Natural killer cell treated with Interleukin-12 subunit alpha and Interleukin-12 subunit beta and Interleukin-15 and Interleukin-18, amount 100 ng/mL, for 72 hours (primary cell): ENCODE data around the gene GABBR2. TPM values are rescaled to one million over a fixed set of nuclear protein-coding genes. Genes with fewer than 3 reads are reported as not detected.
A peak's percentile ranks its signal among the peaks of the same experiment; 100 is the strongest.

Source experiments
- ATAC-seq, 2 donors: fragments of 150-1000 bp; cut with Tn5 transposase in 1 of 2; sonication (Bioruptor Pico), chemical (Tn5 transposase) in 1 of 2; 2 replicates each; pipeline ENCODE4 v1.10.0; 2021
- DNase-seq: peaks from one replicate; pipeline ENCODE4 v3.0.0; 2022; ENCODE audit warnings: low spot score
- H3K27ac Mint-ChIP-seq, 2 donors: 1 replicate in 1 of 2; 2 replicates in 1 of 2; pipeline ENCODE4 v1.8.0; 2022; ENCODE audit warnings: mixed read lengths in 2 of 2, mild to moderate bottlenecking in 1 of 2, moderate library complexity in 1 of 2
- H3K27me3 Mint-ChIP-seq, 2 donors: 1 replicate in 1 of 2; 2 replicates in 1 of 2; pipeline ENCODE4 v1.8.0; 2022; ENCODE audit warnings: mixed read lengths in 2 of 2
- H3K36me3 Mint-ChIP-seq: one replicate; pipeline ENCODE4 v1.8.0; 2022; ENCODE audit warnings: mixed read lengths
- H3K4me1 Mint-ChIP-seq, 2 donors: 1 replicate in 1 of 2; 2 replicates in 1 of 2; pipeline ENCODE4 v1.8.0; 2022; ENCODE audit warnings: low read depth in 2 of 2, mixed read lengths in 2 of 2, mild to moderate bottlenecking in 1 of 2
- H3K4me3 Mint-ChIP-seq: one replicate; pipeline ENCODE4 v1.8.0; 2022; ENCODE audit warnings: mixed read lengths
- H3K9me3 Mint-ChIP-seq: 2 replicates; pipeline ENCODE4 v1.8.0; 2022; ENCODE audit warnings: mixed read lengths
- total RNA-seq, 2 donors: library from RNA; stranded (reverse); gene quantifications; one replicate each; pipeline ENCODE4 v1.2.3, GENCODE V29; 2022

Gene GABBR2
- total RNA-seq, 2 donors from 2014 or later: not detected

DNA sequence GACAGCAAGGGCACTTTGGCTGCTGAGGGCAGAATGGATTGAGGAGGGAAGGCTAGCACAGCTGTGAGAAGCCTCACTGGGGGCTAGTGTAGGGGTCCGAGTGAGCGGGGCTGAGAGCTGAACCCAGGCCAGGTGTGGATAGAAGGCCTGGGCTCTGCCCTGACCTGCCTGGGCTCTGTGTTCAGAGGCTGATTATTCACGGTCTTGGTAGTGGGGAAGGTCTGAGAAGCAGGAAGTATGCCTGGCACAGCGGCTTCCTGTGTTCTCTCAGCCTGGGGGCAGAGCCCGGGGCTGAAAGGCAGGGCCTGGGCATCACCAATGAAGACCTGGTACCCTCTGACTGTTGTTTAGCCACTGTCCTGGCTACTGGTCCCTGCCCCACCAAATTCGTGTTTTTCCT, 316.9 kb downstream of the GABBR2 start:
- peaks cover 13 to 14% of the 10 kb centered on the region in 2 donors for H3K27me3 Mint-ChIP-seq
- H3K27ac Mint-ChIP-seq: no peak overlapping the region
- peaks cover 3% of the 10 kb centered on the region for H3K9me3 Mint-ChIP-seq
- ATAC-seq: peak in 1 of 2 donors; percentile 21
- H3K4me3 Mint-ChIP-seq: no peak overlapping the region
- no peak for DNase-seq
- peaks cover 7 to 9% of the 10 kb centered on the region in 2 donors for H3K4me1 Mint-ChIP-seq
- H3K36me3 Mint-ChIP-seq: no peaks in the 10 kb centered on the region

DNA sequence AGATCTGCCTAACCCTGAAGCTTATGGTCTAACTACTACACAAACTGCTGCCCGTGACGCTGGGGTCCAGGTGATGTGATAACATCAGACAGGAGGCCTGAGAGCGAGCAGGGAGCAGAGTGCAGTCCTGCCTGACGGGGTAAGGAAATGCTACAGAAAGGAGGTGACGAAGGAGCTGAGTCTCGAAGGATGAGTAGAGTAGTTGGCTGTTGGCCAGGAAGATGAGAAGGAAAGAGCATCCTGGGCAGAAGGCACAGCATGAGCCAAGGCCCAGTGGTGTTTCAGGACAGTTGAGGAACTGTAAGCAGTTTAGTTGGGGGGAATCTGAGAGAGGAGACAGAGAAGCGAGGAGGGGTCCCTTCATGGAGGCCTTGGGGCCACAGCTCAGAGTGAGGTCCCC, 317.3 kb downstream of the GABBR2 start:
- Mint-ChIP-seq H3K9me3 (peaks cover 3% of the 10 kb centered on the region), H3K27ac (no peak overlapping the region), H3K4me1 (peaks cover 7 to 9% of the 10 kb centered on the region in 2 donors), H3K4me3 (no peak overlapping the region), H3K27me3 (peaks cover 13 to 14% of the 10 kb centered on the region in 2 donors), H3K36me3 (no peaks in the 10 kb centered on the region)
- ATAC-seq (no peak), DNase-seq (peak; percentile 13)

DNA sequence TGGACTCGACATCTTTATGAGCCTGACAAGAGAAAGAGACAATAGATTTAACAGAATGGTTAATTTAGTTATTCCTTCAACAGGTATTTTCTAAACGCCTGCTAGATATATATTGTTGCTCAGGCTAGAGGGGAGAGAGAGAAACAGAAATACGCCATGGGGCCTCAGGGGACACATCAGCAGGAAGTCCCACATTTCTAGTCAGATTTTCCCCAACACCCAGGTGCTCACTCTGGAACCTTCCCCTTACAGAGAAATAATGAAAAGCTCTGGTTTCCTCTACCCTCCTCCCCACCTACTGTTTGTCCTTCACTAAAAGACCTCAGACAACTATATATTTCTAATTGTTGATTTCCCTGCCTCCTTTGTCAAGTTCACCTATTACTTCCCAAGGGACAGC, 323.0 kb downstream of the GABBR2 start:
- peaks cover 0 to 2% of the 10 kb centered on the region in 2 donors for H3K27me3 Mint-ChIP-seq
- H3K36me3 Mint-ChIP-seq: no peaks in the 10 kb centered on the region
- H3K4me1 Mint-ChIP-seq: no peaks in the 10 kb centered on the region
- H3K27ac Mint-ChIP-seq: no peak overlapping the region
- DNase-seq (no peak), ATAC-seq (no peak)
- H3K4me3 Mint-ChIP-seq: no peak overlapping the region
- H3K9me3 Mint-ChIP-seq: no peaks in the 10 kb centered on the region

GRCh38 chr9:98383758-98384157, 325.0 kb downstream of the GABBR2 start:
- no peaks in the 10 kb centered on the region for H3K4me1 Mint-ChIP-seq
- ATAC-seq (no peak), DNase-seq (no peak)
- H3K27ac Mint-ChIP-seq: no peak overlapping the region
- no peaks in the 10 kb centered on the region for H3K36me3 Mint-ChIP-seq
- H3K27me3 Mint-ChIP-seq: peaks cover 0 to 2% of the 10 kb centered on the region in 2 donors
- H3K4me3 Mint-ChIP-seq: no peak overlapping the region
- no peaks in the 10 kb centered on the region for H3K9me3 Mint-ChIP-seq

DNA sequence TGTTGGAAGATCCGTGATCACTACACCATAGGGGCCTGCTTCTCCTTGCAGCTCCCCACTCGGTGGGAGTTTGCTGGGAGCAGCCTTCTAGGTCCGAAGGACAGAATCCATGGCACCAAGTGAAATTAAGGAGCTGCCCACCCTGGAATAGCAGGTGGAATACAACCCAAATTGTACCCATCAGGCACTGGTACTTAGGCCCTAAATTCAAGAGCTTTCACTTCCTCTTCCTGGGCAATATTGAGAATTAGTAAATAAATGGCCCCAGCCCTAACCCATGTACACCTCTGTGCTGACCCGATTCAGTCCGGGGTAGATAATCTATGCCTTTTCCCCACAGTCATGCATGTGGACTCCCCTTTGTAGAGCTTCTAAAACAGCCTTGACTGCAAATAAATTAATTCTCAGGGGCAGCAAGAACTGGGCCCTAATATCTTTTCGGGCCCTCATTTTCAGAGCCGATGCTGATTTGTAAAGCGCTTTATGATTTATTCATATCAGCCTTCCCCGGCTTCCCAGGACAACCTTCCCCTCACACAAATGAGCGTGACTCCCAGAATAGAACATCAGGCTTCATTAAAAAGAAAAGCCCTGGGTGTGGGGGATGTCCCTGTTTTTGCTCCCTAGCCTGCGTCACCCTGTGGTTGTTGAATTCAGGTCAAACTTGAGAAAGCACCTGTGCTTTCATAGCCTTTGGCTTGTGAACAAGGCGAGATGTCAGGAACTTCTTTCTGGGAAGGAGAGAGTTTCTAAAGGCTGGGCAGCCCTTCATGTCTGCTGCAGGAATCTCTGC, 327.2 kb downstream of the GABBR2 start:
- H3K27ac Mint-ChIP-seq: no peak overlapping the region
- H3K9me3 Mint-ChIP-seq: no peaks in the 10 kb centered on the region
- no peaks in the 10 kb centered on the region for H3K4me1 Mint-ChIP-seq
- DNase-seq (peak; percentile 48), ATAC-seq (no peak)
- no peaks in the 10 kb centered on the region for H3K36me3 Mint-ChIP-seq
- H3K4me3 Mint-ChIP-seq: no peak overlapping the region
- peaks cover 0 to 2% of the 10 kb centered on the region in 2 donors for H3K27me3 Mint-ChIP-seq

GRCh38 chr9:98380065-98380681, 328.6 kb downstream of the GABBR2 start:
- no peak overlapping the region for H3K27ac Mint-ChIP-seq
- H3K27me3 Mint-ChIP-seq: peaks cover under 1 to 3% of the 10 kb centered on the region in 2 donors
- H3K9me3 Mint-ChIP-seq: no peaks in the 10 kb centered on the region
- DNase-seq (peak; percentile 16), ATAC-seq (no peak)
- no peak overlapping the region for H3K4me3 Mint-ChIP-seq
- H3K36me3 Mint-ChIP-seq: no peaks in the 10 kb centered on the region
- H3K4me1 Mint-ChIP-seq: peaks cover 0 to under 1% of the 10 kb centered on the region in 2 donors

GRCh38 chr9:98379572-98379971, 329.2 kb downstream of the GABBR2 start:
- H3K27ac Mint-ChIP-seq: no peak overlapping the region
- no peak overlapping the region for H3K4me3 Mint-ChIP-seq
- ATAC-seq (no peak), DNase-seq (peak; percentile 5)
- peaks cover 2 to 9% of the 10 kb centered on the region in 2 donors for H3K27me3 Mint-ChIP-seq
- no peaks in the 10 kb centered on the region for H3K36me3 Mint-ChIP-seq
- no peaks in the 10 kb centered on the region for H3K9me3 Mint-ChIP-seq
- peaks cover 0 to 2% of the 10 kb centered on the region in 2 donors for H3K4me1 Mint-ChIP-seq

DNA sequence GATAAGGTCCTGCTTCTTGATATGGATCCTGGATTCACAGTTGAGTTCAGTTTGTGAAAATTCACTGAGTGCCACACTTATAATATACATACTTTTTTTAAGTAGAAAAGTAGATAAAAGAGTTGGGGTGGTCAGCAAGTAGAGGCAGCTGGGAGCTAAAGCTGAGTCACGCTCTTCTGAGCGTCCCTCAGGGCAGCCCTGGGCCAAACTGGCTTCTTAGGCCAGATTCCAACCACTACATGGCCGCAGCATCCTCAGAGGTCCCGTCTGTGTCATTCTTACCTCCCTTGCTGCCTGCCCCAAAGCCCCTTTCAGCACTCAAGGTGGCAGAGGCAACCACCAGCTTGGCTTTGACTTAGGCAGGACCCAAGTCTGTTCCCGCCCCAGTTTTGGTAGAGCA, 329.9 kb downstream of the GABBR2 start:
- H3K27ac Mint-ChIP-seq: no peak overlapping the region
- no peak overlapping the region for H3K4me3 Mint-ChIP-seq
- H3K36me3 Mint-ChIP-seq: no peaks in the 10 kb centered on the region
- ATAC-seq (no peak), DNase-seq (peak; percentile 22)
- no peaks in the 10 kb centered on the region for H3K9me3 Mint-ChIP-seq
- peaks cover 0 to 2% of the 10 kb centered on the region in 2 donors for H3K4me1 Mint-ChIP-seq
- H3K27me3 Mint-ChIP-seq: peaks cover 2 to 9% of the 10 kb centered on the region in 2 donors

DNA sequence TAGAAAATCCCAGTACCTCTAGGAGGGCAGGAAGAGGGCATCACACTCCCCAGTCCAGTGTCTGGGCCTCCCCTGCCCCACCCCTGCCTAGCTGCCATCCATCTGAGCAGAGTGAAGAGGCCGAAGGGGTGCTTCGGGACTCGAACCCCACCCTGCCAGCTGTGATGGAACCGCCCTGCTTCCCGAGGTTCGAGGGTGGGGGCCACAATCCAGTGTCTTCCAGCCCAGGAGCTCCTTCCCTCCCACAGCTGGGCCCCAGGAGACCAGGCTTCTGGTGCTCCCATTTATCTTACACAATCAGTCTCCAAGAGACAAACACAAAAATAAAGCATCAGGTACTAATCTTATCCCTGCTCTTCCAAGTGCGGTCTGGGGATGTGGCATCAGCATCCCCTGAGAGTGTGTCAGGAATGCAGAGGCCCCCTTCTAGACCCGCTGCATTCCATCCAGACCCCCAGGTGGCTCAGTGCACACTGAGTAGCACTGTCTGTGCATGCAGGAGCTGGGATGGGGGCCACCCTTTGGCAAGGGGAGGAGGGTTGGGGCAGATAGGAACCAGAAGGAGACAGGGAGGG, 330.4 kb downstream of the GABBR2 start:
- Mint-ChIP-seq H3K27ac (no peak overlapping the region), H3K36me3 (no peaks in the 10 kb centered on the region), H3K9me3 (no peaks in the 10 kb centered on the region), H3K4me3 (no peak overlapping the region), H3K4me1 (peaks cover 0 to 2% of the 10 kb centered on the region in 2 donors), H3K27me3 (peaks cover 2 to 9% of the 10 kb centered on the region in 2 donors)
- ATAC-seq (no peak), DNase-seq (peak; percentile 18)

DNA sequence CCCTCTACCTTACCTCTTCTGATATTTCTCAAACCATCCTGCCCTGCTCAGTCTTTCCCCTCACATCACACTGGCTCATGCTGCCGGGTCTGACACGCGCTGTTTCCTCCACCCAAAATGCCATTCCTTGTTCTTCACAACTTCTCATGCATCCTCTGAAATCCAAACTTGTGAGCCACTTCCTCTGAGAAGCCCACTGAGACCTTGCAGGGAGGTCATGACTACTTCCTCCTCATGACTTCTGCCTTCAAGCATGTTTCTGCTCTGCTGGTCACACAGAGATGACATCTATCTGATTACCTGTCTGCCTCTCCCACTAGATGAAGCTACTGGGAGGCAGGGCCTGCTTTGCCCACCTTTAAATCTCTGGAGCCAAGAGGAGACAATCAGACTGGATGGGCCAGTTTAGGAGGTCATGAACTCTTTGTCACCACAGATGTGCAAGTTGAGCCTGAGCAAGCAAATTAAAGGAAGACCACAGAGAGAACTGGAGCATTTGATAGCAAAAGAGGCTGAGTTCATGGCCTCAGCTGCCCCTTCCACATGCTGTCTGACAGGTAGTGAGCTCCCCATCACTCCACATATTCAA, 333.5 kb downstream of the GABBR2 start:
- peaks cover 0 to 2% of the 10 kb centered on the region in 2 donors for H3K4me1 Mint-ChIP-seq
- no peak overlapping the region for H3K4me3 Mint-ChIP-seq
- peaks cover 2 to 9% of the 10 kb centered on the region in 2 donors for H3K27me3 Mint-ChIP-seq
- H3K36me3 Mint-ChIP-seq: no peaks in the 10 kb centered on the region
- ATAC-seq: no peak
- DNase-seq: peak; percentile 23
- no peaks in the 10 kb centered on the region for H3K9me3 Mint-ChIP-seq
- no peak overlapping the region for H3K27ac Mint-ChIP-seq

DNA sequence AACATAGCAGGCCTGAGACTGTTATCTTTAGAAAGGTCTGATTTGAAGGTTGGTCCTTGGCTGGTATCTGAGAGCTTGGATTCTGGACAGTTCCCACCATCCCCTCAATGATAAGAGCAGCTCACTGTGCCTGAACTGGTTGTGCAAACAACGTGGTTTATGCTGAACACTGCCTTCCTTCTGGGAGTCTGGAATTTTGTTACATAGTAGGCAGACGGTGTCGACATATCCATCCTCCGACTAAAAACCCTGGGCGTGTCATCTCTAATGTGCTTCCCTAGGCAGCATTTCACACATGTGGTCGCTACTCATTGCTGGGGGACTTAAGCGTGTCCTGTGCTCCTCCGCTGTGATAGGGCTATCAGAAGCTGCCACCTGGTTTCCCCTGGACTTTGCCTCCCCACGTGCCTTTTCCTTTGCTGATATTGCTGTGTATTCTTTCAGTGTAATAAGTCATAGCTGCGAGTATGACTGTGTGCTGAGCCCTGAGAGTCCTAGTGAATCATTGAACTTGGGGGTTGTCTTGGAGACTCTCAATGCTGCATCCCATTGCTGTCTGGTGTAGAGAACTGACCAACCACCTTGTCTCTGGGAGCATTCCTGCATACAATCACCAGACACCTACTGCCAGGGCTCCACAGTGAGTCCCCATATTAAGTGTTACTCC, 334.2 kb downstream of the GABBR2 start:
- Mint-ChIP-seq H3K27ac (no peak overlapping the region), H3K4me1 (peaks cover 0 to 2% of the 10 kb centered on the region in 2 donors), H3K4me3 (no peak overlapping the region), H3K27me3 (peaks cover 3 to 9% of the 10 kb centered on the region in 2 donors), H3K9me3 (no peaks in the 10 kb centered on the region), H3K36me3 (no peaks in the 10 kb centered on the region)
- DNase-seq (peak; percentile 15), ATAC-seq (no peak)

DNA sequence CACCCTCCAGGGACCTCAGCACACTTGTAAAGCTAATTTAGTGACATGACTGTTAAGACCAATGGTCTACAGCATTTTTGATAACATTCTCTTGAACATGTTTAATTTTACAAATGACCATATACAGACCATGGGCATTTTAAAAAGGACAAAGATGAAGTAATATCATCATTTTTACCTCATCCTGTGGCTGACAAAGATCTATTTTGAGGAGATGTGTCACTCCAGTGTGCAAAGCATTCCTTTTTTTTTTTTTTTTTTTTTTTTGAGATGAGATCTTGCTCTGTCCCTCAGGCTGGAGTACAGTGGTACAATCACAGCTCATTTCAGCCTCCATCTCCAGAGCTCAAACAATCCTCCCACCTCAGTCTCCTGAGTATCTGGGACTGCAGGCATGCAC, 335.1 kb downstream of the GABBR2 start:
- Mint-ChIP-seq H3K4me3 (no peak overlapping the region), H3K4me1 (peaks cover 0 to 2% of the 10 kb centered on the region in 2 donors), H3K27ac (no peak overlapping the region), H3K36me3 (no peaks in the 10 kb centered on the region), H3K27me3 (peaks cover 5 to 9% of the 10 kb centered on the region in 2 donors), H3K9me3 (no peaks in the 10 kb centered on the region)
- ATAC-seq (no peak), DNase-seq (peak; percentile 18)

- peak in 1 of 2 donors; percentile 26 for ATAC-seq
- Mint-ChIP-seq H3K27me3 (peaks cover 7 to 20% of the 10 kb centered on the region in 2 donors), H3K27ac (no peak overlapping the region), H3K4me3 (no peak overlapping the region), H3K9me3 (no peaks in the 10 kb centered on the region), H3K36me3 (no peaks in the 10 kb centered on the region), H3K4me1 (peaks cover 0 to 2% of the 10 kb centered on the region in 2 donors)
- DNase-seq: peak; percentile 51
These were observed 336.5 kb downstream of the GABBR2 start for GRCh38 chr9:98372077-98372836.
